Smooth muscle cell (in vitro differentiated cells): ENCODE results near the gene FAM114A2. TPM values are rescaled to one million over a fixed set of nuclear protein-coding genes. Genes with fewer than 3 reads are reported as not detected.

Source experiments
- DNase-seq: peaks from one replicate; lab custom pipeline; 2025; ENCODE audit not compliant: unreplicated experiment; lab: John Stamatoyannopoulos, UW
- H2AFZ ChIP-seq: fragments of 200-600 bp; sonication (generic); 2 replicates; pipeline ENCODE4 v1.6.0; 2016; ENCODE audit warnings: antibody characterized with exemption, low read depth, mild to moderate bottlenecking
- H3F3A ChIP-seq: fragments of 200-600 bp; sonication (generic); 2 replicates; pipeline ENCODE4 v1.6.0; 2017; ENCODE audit warnings: antibody characterized with exemption, low read depth
- H3K27ac ChIP-seq: fragments of 200-600 bp; sonication (generic); 2 replicates; pipeline ENCODE4 v1.5.1; 2016; ENCODE audit warnings: low read depth, mild to moderate bottlenecking
- H3K27me3 ChIP-seq: fragments of 200-600 bp; sonication (generic); 2 replicates; pipeline ENCODE4 v1.6.1; 2016; ENCODE audit warnings: low read depth, mild to moderate bottlenecking
- H3K36me3 ChIP-seq: fragments of 200-600 bp; sonication (generic); 2 replicates; pipeline ENCODE4 v1.5.1; 2016; ENCODE audit warnings: low read depth
- H3K4me1 ChIP-seq: fragments of 200-600 bp; sonication (generic); 2 replicates; pipeline ENCODE4 v1.5.1; 2016; ENCODE audit warnings: low read depth
- H3K4me2 ChIP-seq: fragments of 200-600 bp; sonication (generic); 2 replicates; pipeline ENCODE4 v1.6.0; 2016; ENCODE audit warnings: mild to moderate bottlenecking
- H3K4me3 ChIP-seq: fragments of 200-600 bp; sonication (generic); 2 replicates; pipeline ENCODE4 v1.5.1; 2016; ENCODE audit warnings: mild to moderate bottlenecking
- H3K79me2 ChIP-seq: fragments of 200-600 bp; sonication (generic); 2 replicates; pipeline ENCODE4 v1.6.0; 2016; ENCODE audit warnings: low read depth, mild to moderate bottlenecking
- H3K9ac ChIP-seq: fragments of 200-600 bp; sonication (generic); 2 replicates; pipeline ENCODE4 v1.6.0; 2016; ENCODE audit warnings: low read depth
- H3K9me3 ChIP-seq: fragments of 200-600 bp; sonication (generic); replicated peaks from 2 replicates; pipeline ENCODE4 v1.5.1; 2016; ENCODE audit warnings: low read depth
- H4K20me1 ChIP-seq: fragments of 200-600 bp; sonication (generic); 2 replicates; pipeline ENCODE4 v1.6.0; 2016; ENCODE audit warnings: low read depth
- CTCF ChIP-seq: fragments of 200-600 bp; sonication (generic); IDR thresholded peaks from 2 replicates; pipeline ENCODE4 v1.5.1; 2017; ENCODE audit warnings: borderline replicate concordance, mild to moderate bottlenecking, antibody characterized with exemption; ENCODE audit not compliant: insufficient read depth, poor library complexity, severe bottlenecking
- WGBS: methylation state at CpG from one replicate; pipeline ENCODE4 v1.1.7; 2016; ENCODE audit warnings: low lambda C conversion rate; 5-methylcytosine and 5-hydroxymethylcytosine counted together
- polyA plus RNA-seq: library from polyadenylated mRNA; unstranded; fragments of >200 nt; fragmentation: Nextera tagmentation; extraction: Ambion mirVana; gene quantifications from 2 replicates; pipeline ENCODE4 v1.2.1, GENCODE V29; 2016
- total RNA-seq: library from RNA; depleted of rRNA; stranded (reverse); fragments of >200 nt; gene quantifications from 2 replicates; pipeline ENCODE4 v1.2.3, GENCODE V29; 2014

Gene FAM114A2
- total and polyA plus RNA-seq, 2 experiments from 2014 or later, result 15.6 to 23.8 TPM

GRCh38 chr5:154065971-154066370 is 27.3 kb upstream of the FAM114A2 start:
- no peaks in the 10 kb centered on the region for H3K36me3 ChIP-seq
- no peak for DNase-seq
- H3K27me3 ChIP-seq, result no peaks in the 10 kb centered on the region
- H3K9ac ChIP-seq, result no peak overlapping the region
- no peak overlapping the region for H3K4me2 ChIP-seq
- H3K27ac ChIP-seq, result no peak overlapping the region
- H3K9me3 ChIP-seq, result no peaks in the 10 kb centered on the region
- H3K79me2 ChIP-seq, result no peaks in the 10 kb centered on the region
- no peak overlapping the region for H2AFZ ChIP-seq
- H3F3A ChIP-seq, result no peaks in the 10 kb centered on the region
- H4K20me1 ChIP-seq, result no peaks in the 10 kb centered on the region
- H3K4me3 ChIP-seq, result no peak overlapping the region
- no peak for TF ChIP-seq CTCF
- H3K4me1 ChIP-seq, result no peaks in the 10 kb centered on the region

GRCh38 chr5:154063372-154063771 is 24.7 kb upstream of the FAM114A2 start:
- no peak overlapping the region for H3K4me2 ChIP-seq
- TF ChIP-seq CTCF, result no peak
- no peak overlapping the region for H2AFZ ChIP-seq
- H3K79me2 ChIP-seq, result no peaks in the 10 kb centered on the region
- H3K4me3 ChIP-seq, result no peak overlapping the region
- no peaks in the 10 kb centered on the region for H3F3A ChIP-seq
- no peaks in the 10 kb centered on the region for H3K4me1 ChIP-seq
- H3K27ac ChIP-seq, result no peak overlapping the region
- H3K36me3 ChIP-seq, result no peaks in the 10 kb centered on the region
- no peak overlapping the region for H3K9ac ChIP-seq
- no peaks in the 10 kb centered on the region for H3K9me3 ChIP-seq
- no peak for DNase-seq
- H4K20me1 ChIP-seq, result peaks cover 15% of the 10 kb centered on the region
- H3K27me3 ChIP-seq, result no peaks in the 10 kb centered on the region

GRCh38 chr5:154060606-154061005 is 21.9 kb upstream of the FAM114A2 start:
- H3K4me3 ChIP-seq, result no peak overlapping the region
- no peaks in the 10 kb centered on the region for H3K9me3 ChIP-seq
- no peaks in the 10 kb centered on the region for H3K4me1 ChIP-seq
- H3K27ac ChIP-seq, result no peak overlapping the region
- DNase-seq, result no peak
- H3K9ac ChIP-seq, result no peak overlapping the region
- no peak overlapping the region for H2AFZ ChIP-seq
- H3F3A ChIP-seq, result no peaks in the 10 kb centered on the region
- H4K20me1 ChIP-seq, result peaks cover 43% of the 10 kb centered on the region
- peaks cover 3% of the 10 kb centered on the region for H3K79me2 ChIP-seq
- H3K36me3 ChIP-seq, result no peaks in the 10 kb centered on the region
- H3K27me3 ChIP-seq, result no peaks in the 10 kb centered on the region
- H3K4me2 ChIP-seq, result no peak overlapping the region
- no peak for TF ChIP-seq CTCF
- 96% methylated on average over 3 of the region's 3 CpGs for WGBS

GRCh38 chr5:154059583-154059982 is 20.9 kb upstream of the FAM114A2 start:
- Histone ChIP-seq H4K20me1 (peaks cover 53% of the 10 kb centered on the region), H3K4me1 (no peaks in the 10 kb centered on the region), H3K27ac (no peak overlapping the region), H3K4me2 (no peak overlapping the region), H3K27me3 (no peaks in the 10 kb centered on the region), H2AFZ (no peak overlapping the region), H3K79me2 (peaks cover 3% of the 10 kb centered on the region), H3K36me3 (no peaks in the 10 kb centered on the region), H3K9ac (no peak overlapping the region), H3K9me3 (no peaks in the 10 kb centered on the region), H3F3A (no peaks in the 10 kb centered on the region), H3K4me3 (no peak overlapping the region)
- WGBS, result 93% methylated on average over 4 of the region's 4 CpGs
- no peak for TF ChIP-seq CTCF
- DNase-seq, result no peak
